GM12878 (cell line): ENCODE measurements around the gene MAP1LC3A. TPM values are rescaled to one million over a fixed set of nuclear protein-coding genes. Genes with fewer than 3 reads are reported as not detected.

Source experiments
- ATAC-seq: fragments of 200-7000 bp; cut with Tn5 transposase; 3 replicates; pipeline ENCODE4 v1.9.1; 2020; ENCODE audit warnings: mild to moderate bottlenecking, moderate library complexity
- BruUV-seq: library from RNA; stranded (reverse); fragments of 400-500 nt; replicated peaks from 2 replicates; lab custom pipeline; 2021; lab: Mats Ljungman, UMichigan
- CTCF ChIA-PET: fragments of 300-600 bp; sonication (Branson Sonifier 250); formaldehyde crosslinking; extraction: SDS; loops from one replicate; lab custom pipeline; 2021; ENCODE audit warnings: inconsistent platforms; lab: Yijun Ruan, JAX
- POLR2A ChIA-PET: fragments of 350-600 bp; formaldehyde crosslinking; extraction: SDS; loops from one replicate; lab custom pipeline; 2021; ENCODE audit warnings: inconsistent platforms; lab: Charles Lee
- RAD21 ChIA-PET: fragments of 300-600 bp; sonication (Branson Sonifier 250); formaldehyde crosslinking; loops from one replicate; lab custom pipeline; 2023; ENCODE audit warnings: antibody characterized with exemption; ENCODE audit not compliant: unreplicated experiment; lab: Charles Lee
- SMC1A ChIA-PET: fragments of 300-600 bp; sonication (Branson Sonifier 250); formaldehyde crosslinking; loops from one replicate; lab custom pipeline; 2023; ENCODE audit not compliant: unreplicated experiment, uncharacterized antibody; lab: Charles Lee
- DNase-seq: peaks from one replicate; pipeline ENCODE4 v3.0.0-alpha.2; 2011; ENCODE audit warnings: low read depth, low spot score
- FAIRE-seq: peaks from 3 replicates; lab custom pipeline; 2011; peaks lifted over from hg19 to GRCh38; lab: Jason Lieb, UNC
- H2AFZ ChIP-seq: 2 replicates; pipeline ENCODE4 v1.6.0; 2011; ENCODE audit warnings: low read depth, low read length, control low read depth; ENCODE audit not compliant: control insufficient read depth
- H3K27ac ChIP-seq: 2 replicates; pipeline ENCODE4 v1.5.1; 2011; ENCODE audit warnings: control low read depth; ENCODE audit not compliant: control insufficient read depth, insufficient read depth
- H3K27me3 ChIP-seq, 2 experiments: replicated peaks in 1 of 2; 2 replicates each; pipeline versions ENCODE4 v1.6.0 to v1.6.1; 2011; ENCODE audit warnings: low read length in 1 of 2; ENCODE audit not compliant: control insufficient read depth in 2 of 2, insufficient read depth in 2 of 2
- H3K36me3 ChIP-seq, 2 experiments: 2 replicates each; pipeline ENCODE4 v1.5.1; 2011; ENCODE audit warnings: low read length in 1 of 2; ENCODE audit not compliant: control insufficient read depth in 2 of 2, insufficient read depth in 2 of 2
- H3K4me1 ChIP-seq: 2 replicates; pipeline ENCODE4 v1.6.1; 2011; ENCODE audit warnings: mild to moderate bottlenecking, low read length, moderate library complexity, mixed read lengths; ENCODE audit not compliant: control insufficient read depth, insufficient read depth
- H3K4me2 ChIP-seq: 2 replicates; pipeline ENCODE4 v1.6.0; 2011; ENCODE audit warnings: control low read depth; ENCODE audit not compliant: control insufficient read depth, insufficient read depth
- H3K4me3 ChIP-seq: fragments of 200-600 bp; sonication (generic); 2 replicates; pipeline ENCODE4 v1.5.1; 2016
- H3K79me2 ChIP-seq: 2 replicates; pipeline ENCODE4 v1.6.0; 2011; ENCODE audit warnings: low read length; ENCODE audit not compliant: control insufficient read depth, insufficient read depth
- H3K9ac ChIP-seq: 2 replicates; pipeline ENCODE4 v1.8.0; 2011; ENCODE audit warnings: low read length, control low read depth, mixed read lengths; ENCODE audit not compliant: control insufficient read depth, insufficient read depth
- H3K9me3 ChIP-seq: replicated peaks from 3 replicates; pipeline ENCODE4 v1.5.1; 2011; ENCODE audit warnings: mild to moderate bottlenecking, low read length; ENCODE audit not compliant: control insufficient read depth, insufficient read depth
- H4K20me1 ChIP-seq: 2 replicates; pipeline ENCODE4 v1.6.0; 2011; ENCODE audit not compliant: control insufficient read depth, insufficient read depth
- CHD1 ChIP-seq: IDR thresholded peaks from 2 replicates; pipeline ENCODE4 v1.6.1; 2012; ENCODE audit warnings: low read depth, low read length, improper control_type of control experiment
- GATAD2B ChIP-seq: fragments of 450-650 bp; conservative IDR thresholded peaks from 2 replicates; pipeline ENCODE4 v1.6.1; 2017; ENCODE audit warnings: low read depth, mild to moderate bottlenecking, moderate library complexity
- KAT2A ChIP-seq: conservative IDR thresholded peaks from 2 replicates; pipeline ENCODE4 v1.6.1; 2011; ENCODE audit warnings: low read depth, low read length; ENCODE audit not compliant: control insufficient read depth
- KDM1A ChIP-seq: fragments of 200-600 bp; sonication (generic); IDR thresholded peaks from 2 replicates; pipeline ENCODE4 v1.6.1; 2016; ENCODE audit warnings: borderline replicate concordance
- MTA3 ChIP-seq: IDR thresholded peaks from 2 replicates; pipeline ENCODE4 v1.6.1; 2012; ENCODE audit warnings: low read length, inconsistent platforms, borderline replicate concordance
- MYB ChIP-seq: fragments of 150-350 bp; IDR thresholded peaks from 2 replicates; pipeline ENCODE4 v1.6.1; 2014; ENCODE audit warnings: mild to moderate bottlenecking, low read depth, low read length, borderline replicate concordance
- NRF1 ChIP-seq: conservative IDR thresholded peaks from 2 replicates; pipeline ENCODE4 v1.6.1; 2011; ENCODE audit warnings: mild to moderate bottlenecking, low read depth, low read length, improper control_type of control experiment
- POU2F2 ChIP-seq: IDR thresholded peaks from 3 replicates; pipeline ENCODE4 v1.6.1; 2011; ENCODE audit warnings: low read depth, mild to moderate bottlenecking, low read length, borderline replicate concordance
- RAD51 ChIP-seq: fragments of 450-650 bp; IDR thresholded peaks from 2 replicates; pipeline ENCODE4 v1.6.1; 2016; ENCODE audit warnings: moderate library complexity, mild to moderate bottlenecking, inconsistent platforms
- RUNX3 ChIP-seq: IDR thresholded peaks from 2 replicates; pipeline ENCODE4 v1.6.1; 2012; ENCODE audit warnings: low read length, inconsistent platforms
- TCF7 ChIP-seq: IDR thresholded peaks from 2 replicates; pipeline ENCODE4 v1.6.1; 2014; ENCODE audit warnings: antibody characterized with exemption, borderline replicate concordance
- ZNF24 ChIP-seq: fragments of 450-650 bp; IDR thresholded peaks from 2 replicates; pipeline ENCODE4 v1.6.1; 2017; ENCODE audit warnings: antibody characterized with exemption, mild to moderate bottlenecking
- ZSCAN29 ChIP-seq: fragments of 450-650 bp; IDR thresholded peaks from 2 replicates; pipeline ENCODE4 v1.6.1; 2017; ENCODE audit warnings: mild to moderate bottlenecking, moderate library complexity
- WGBS: methylation state at CpG from one replicate; pipeline ENCODE4 v1.1.6; 2016; ENCODE audit warnings: low lambda C conversion rate; ENCODE audit not compliant: insufficient replicate concordance, insufficient coverage; ENCODE audit errors: missing lambda C conversion rate; 5-methylcytosine and 5-hydroxymethylcytosine counted together
- in situ Hi-C: fragments of 300-500 bp; cut with MboI; formaldehyde crosslinking; loops from 9 replicates; pipeline ENCODE4 v1.14.3; 2018; ENCODE audit warnings: mixed read lengths
- intact Hi-C: fragments of 100-400 bp; cut with micrococcal nuclease; formaldehyde crosslinking; loops from one replicate; pipeline ENCODE4 v1.14.2; 2022; ENCODE audit not compliant: unreplicated experiment
- polyA plus RNA-seq, 11 experiments: library from polyadenylated mRNA; depleted of rRNA in 4 of 11; unstranded in 6 of 11; stranded (reverse) in 5 of 11; fragments of >200 nt; fragmentation: Nextera tagmentation in 4 of 11; fragmentation: Illumina TruSeq in 1 of 11; extraction: Ambion mirVana in 4 of 11; extraction: Trizol in 1 of 11; gene quantifications; 1 replicate in 1 of 11; 2 replicates in 10 of 11; pipeline versions ENCODE4 v1.2.1 to v1.2.3, GENCODE V29; 2011 to 2016; ENCODE audit warnings: inconsistent platforms in 2 of 11, missing spikeins in 2 of 11, low read depth in 1 of 11
- total RNA-seq, 4 experiments: library from RNA; depleted of rRNA in 3 of 4; stranded (reverse); fragments of >200 nt in 3 of 4; fragmentation: Illumina TruSeq in 1 of 4; extraction: Trizol in 1 of 4; gene quantifications; 2 replicates each; pipeline versions ENCODE4 v1.2.1 to v1.2.3, GENCODE V29; 2013 to 2021
- TF ChIP-seq, protein P1 (sequence below): fragments of 450-650 bp; IDR thresholded peaks from 2 replicates; pipeline ENCODE4 v1.6.1; 2016; ENCODE audit warnings: mild to moderate bottlenecking, moderate library complexity, borderline replicate concordance
- TF ChIP-seq, protein P2 (sequence below): fragments of 450-650 bp; IDR thresholded peaks from 2 replicates; pipeline ENCODE4 v1.6.1; 2017; ENCODE audit warnings: borderline replicate concordance

MAP1LC3A gene
- total and polyA plus RNA-seq, 10 of the 15 experiments (the other 5 are each of a cell fraction or from before 2014, with no cell fraction given) = 0.27 to 1.2 (median 0.39) TPM; not detected in 4

DNA sequence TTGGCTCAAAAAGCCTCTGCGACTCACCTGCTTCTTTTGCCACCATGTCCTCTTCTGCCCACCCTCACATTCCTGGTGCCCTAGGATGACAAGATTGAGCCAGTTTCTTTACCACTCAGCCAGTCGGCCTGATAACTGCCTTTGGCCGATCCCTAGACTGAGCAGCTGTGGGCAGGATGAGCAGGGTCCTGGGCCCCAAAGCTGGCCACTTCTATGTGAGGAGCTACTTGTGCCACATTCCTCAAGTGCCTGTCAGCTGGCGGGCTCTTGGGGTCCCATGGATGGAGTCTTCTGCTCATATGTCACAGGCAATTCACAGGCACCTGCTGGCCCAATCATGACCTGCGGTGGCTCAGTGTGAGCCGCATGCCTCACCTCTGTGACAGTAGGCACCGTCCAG is 25.8 kb upstream of the MAP1LC3A start (continued):
- TF ChIP-seq, protein P1, sequence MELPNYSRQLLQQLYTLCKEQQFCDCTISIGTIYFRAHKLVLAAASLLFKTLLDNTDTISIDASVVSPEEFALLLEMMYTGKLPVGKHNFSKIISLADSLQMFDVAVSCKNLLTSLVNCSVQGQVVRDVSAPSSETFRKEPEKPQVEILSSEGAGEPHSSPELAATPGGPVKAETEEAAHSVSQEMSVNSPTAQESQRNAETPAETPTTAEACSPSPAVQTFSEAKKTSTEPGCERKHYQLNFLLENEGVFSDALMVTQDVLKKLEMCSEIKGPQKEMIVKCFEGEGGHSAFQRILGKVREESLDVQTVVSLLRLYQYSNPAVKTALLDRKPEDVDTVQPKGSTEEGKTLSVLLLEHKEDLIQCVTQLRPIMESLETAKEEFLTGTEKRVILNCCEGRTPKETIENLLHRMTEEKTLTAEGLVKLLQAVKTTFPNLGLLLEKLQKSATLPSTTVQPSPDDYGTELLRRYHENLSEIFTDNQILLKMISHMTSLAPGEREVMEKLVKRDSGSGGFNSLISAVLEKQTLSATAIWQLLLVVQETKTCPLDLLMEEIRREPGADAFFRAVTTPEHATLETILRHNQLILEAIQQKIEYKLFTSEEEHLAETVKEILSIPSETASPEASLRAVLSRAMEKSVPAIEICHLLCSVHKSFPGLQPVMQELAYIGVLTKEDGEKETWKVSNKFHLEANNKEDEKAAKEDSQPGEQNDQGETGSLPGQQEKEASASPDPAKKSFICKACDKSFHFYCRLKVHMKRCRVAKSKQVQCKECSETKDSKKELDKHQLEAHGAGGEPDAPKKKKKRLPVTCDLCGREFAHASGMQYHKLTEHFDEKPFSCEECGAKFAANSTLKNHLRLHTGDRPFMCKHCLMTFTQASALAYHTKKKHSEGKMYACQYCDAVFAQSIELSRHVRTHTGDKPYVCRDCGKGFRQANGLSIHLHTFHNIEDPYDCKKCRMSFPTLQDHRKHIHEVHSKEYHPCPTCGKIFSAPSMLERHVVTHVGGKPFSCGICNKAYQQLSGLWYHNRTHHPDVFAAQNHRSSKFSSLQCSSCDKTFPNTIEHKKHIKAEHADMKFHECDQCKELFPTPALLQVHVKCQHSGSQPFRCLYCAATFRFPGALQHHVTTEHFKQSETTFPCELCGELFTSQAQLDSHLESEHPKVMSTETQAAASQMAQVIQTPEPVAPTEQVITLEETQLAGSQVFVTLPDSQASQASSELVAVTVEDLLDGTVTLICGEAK = no peak

DNA sequence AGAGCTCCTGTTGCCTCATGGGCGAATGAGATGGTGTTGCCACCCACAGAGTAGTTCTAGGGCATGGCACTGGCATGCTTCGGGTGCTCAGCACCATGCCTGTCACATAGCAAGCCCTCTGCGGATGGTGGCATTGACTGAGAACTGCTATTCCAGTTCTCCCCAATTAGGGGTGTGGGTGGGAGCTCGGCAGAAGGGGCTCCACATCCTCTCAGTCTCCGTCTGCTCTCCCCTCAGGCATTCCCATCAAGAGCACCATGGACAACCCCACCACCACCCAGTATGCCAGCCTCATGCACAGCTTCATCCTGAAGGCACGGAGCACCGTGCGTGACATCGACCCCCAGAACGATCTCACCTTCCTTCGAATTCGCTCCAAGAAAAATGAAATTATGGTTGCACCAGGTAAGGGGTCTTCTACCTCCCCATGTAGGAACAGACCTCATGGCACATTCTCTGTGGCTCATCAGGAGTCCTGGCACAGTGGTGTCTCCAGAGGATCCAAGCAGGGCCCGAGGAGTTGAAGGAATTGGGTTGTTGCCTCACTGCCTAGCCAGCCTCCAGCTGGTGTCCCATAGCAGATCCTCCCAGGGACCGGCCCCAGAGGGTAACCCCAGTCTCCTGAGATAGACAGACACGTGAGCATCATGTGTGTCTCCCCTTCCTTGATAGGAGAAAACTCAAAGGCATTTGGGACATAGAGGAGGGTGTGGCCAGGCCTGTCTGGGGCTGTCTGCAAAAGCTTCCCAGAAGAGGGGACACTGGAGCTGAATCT is 23.9 kb upstream of the MAP1LC3A start:
- Histone ChIP-seq H2AFZ (no peak overlapping the region), H3K79me2 (no peaks in the 10 kb centered on the region), H4K20me1 (no peaks in the 10 kb centered on the region), H3K4me3 (no peak overlapping the region), H3K36me3 (peaks cover 21 to 31% of the 10 kb centered on the region in 2 experiments), H3K27ac (no peak overlapping the region), H3K9ac (no peak overlapping the region), H3K4me2 (no peak overlapping the region), H3K9me3 (no peaks in the 10 kb centered on the region), H3K27me3 (no peaks in the 10 kb centered on the region), H3K4me1 (no peaks in the 10 kb centered on the region)
- no peak for ATAC-seq
- in situ Hi-C loops = loop anchor here (5.0 kb wide), 1 partner anchor 233 kb away; no protein-coding TSS in a partner anchor
- no peak for DNase-seq
- CTCF ChIA-PET = interaction anchor here (0.6 to 1.7 kb wide), 3 partner anchors 57 to 231 kb away, joined by 3 to 4 read pairs (median 4); no protein-coding TSS in a partner anchor
- SMC1A ChIA-PET = no interaction called here
- no peak for FAIRE-seq
- 83% methylated on average over 15 of the region's 15 CpGs for WGBS
- RAD21 ChIA-PET = interaction anchor here (1.2 kb wide), 1 partner anchor 174 kb away, joined by 3 read pairs; no protein-coding TSS in a partner anchor
- no TSS peak for BruUV-seq
- POLR2A ChIA-PET = no interaction called here
- intact Hi-C loops = loop anchor here (5.0 kb wide), 1 partner anchor 233 kb away; no protein-coding TSS in a partner anchor
- TF ChIP-seq RAD51 (no peak), RUNX3 (no peak), CHD1 (no peak), MYB (no peak), POU2F2 (no peak), MTA3 (no peak), KAT2A (no peak), ZSCAN29 (no peak), TCF7 (no peak), KDM1A (no peak), ZNF24 (no peak), NRF1 (no peak), GATAD2B (no peak)
- TF ChIP-seq, protein P2, sequence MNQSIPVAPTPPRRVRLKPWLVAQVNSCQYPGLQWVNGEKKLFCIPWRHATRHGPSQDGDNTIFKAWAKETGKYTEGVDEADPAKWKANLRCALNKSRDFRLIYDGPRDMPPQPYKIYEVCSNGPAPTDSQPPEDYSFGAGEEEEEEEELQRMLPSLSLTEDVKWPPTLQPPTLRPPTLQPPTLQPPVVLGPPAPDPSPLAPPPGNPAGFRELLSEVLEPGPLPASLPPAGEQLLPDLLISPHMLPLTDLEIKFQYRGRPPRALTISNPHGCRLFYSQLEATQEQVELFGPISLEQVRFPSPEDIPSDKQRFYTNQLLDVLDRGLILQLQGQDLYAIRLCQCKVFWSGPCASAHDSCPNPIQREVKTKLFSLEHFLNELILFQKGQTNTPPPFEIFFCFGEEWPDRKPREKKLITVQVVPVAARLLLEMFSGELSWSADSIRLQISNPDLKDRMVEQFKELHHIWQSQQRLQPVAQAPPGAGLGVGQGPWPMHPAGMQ = no peak
